T47D (cell line): ENCODE results near the gene GAB4.

ENCODE experiments used
- DNase-seq, 2 experiments: peaks; one replicate each; pipeline versions ENCODE4 v3.0.0 to v3.0.0-alpha.2; 2011 to 2012; ENCODE audit warnings: low read depth in 1 of 2, low spot score in 1 of 2
- JUND ChIP-seq: IDR thresholded peaks from 2 replicates; pipeline ENCODE4 v1.6.1; 2012; ENCODE audit warnings: low read depth
- in situ Hi-C: cut with HindIII; loops from 2 replicates; pipeline ENCODE4 v1.10.0; 2016; ENCODE audit warnings: low sequenced_read_pairs, low pct_unique_long_range_greater_than_20kb

GAB4 gene

GRCh38 chr22:17013396-17014100 lies 5.5 kb upstream of the GAB4 start:
- in situ Hi-C loops: no loop called here
- TF ChIP-seq JUND: no peak
- no peak for DNase-seq

GRCh38 chr22:17012267-17012666 lies 4.2 kb upstream of the GAB4 start:
- no peak for TF ChIP-seq JUND
- in situ Hi-C loops: no loop called here
- no peak for DNase-seq

DNA sequence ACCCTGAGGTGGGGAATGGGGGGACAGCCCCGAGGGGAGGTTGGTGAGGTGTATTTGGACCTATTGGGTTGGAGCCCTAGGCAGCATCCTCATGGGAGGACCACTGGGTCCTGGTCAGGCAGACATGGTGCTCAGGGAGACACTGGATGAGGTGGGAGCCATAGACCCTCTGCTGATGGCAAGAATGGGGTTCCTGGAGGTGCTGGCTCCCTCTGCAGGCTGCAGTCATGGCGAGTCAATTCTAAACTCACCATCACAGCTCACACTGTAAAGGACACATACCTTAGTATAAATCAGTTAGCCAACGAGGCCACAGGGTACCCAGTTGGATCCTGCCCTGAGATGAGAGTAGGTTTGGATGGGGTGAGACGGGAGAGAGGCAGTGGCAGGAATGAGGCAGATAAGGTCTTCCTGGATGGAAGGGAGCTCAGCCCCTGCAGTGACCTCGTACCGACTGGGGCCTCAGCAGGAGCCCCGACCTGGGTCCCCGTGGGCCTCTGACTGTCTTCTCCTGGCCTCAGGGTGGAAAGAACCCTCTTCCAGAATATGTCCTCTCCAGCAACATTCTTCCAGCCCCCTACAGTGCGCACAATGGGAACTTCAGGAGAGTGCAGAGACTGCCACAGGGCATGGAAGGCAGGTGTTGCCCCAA lies 1.7 kb upstream of the GAB4 start:
- no peak for DNase-seq
- in situ Hi-C loops: no loop called here
- TF ChIP-seq JUND: no peak

GRCh38 chr22:17007257-17007656 lies 765 bp downstream of the GAB4 start:
- TF ChIP-seq JUND: no peak
- in situ Hi-C loops: no loop called here
- DNase-seq: no peak

DNA sequence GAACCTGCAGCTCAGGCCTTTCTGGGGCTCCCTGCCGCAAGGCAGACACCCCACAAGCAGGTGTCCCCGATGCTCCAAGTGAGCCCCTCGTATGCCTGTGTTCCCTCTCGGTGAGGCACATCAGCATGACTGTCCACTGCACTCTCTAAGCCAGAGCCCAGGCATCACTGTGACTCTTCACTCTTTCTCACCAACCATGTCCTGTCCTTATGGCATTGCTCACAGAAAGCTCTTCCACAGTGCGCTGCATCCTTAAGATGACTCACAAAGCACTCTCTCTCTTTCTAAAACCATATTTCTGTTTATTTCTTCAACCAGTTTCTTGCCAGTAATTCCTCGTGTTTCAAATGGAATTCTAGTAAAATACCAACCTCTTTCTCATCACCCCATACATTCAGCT lies 18.1 kb downstream of the GAB4 start:
- TF ChIP-seq JUND: no peak
- DNase-seq: no peak
- in situ Hi-C loops: no loop called here

GRCh38 chr22:16988257-16988656 lies 19.8 kb downstream of the GAB4 start:
- TF ChIP-seq JUND: no peak
- DNase-seq: no peak
- in situ Hi-C loops: no loop called here

DNA sequence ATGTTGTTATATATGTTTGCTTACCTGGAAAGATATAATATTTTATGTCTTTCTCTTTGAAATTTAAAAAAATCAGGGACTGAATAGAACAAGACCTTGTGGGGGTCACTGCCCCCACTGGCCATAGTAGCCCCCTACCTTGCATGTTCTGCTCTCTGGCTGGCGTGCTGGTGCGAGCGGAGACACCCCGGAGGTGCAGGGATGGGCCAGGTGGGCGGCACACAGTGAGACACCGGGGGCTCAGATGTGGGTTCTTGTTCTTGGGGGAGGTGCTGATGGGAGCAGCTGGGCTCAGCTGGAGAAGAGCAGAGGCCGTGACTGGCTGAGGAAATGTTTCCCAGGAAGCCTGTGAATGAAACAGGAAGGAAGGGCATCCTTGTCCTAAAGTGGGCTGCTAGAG lies 20.2 kb downstream of the GAB4 start:
- no peak for DNase-seq
- in situ Hi-C loops: no loop called here
- TF ChIP-seq JUND: no peak

DNA sequence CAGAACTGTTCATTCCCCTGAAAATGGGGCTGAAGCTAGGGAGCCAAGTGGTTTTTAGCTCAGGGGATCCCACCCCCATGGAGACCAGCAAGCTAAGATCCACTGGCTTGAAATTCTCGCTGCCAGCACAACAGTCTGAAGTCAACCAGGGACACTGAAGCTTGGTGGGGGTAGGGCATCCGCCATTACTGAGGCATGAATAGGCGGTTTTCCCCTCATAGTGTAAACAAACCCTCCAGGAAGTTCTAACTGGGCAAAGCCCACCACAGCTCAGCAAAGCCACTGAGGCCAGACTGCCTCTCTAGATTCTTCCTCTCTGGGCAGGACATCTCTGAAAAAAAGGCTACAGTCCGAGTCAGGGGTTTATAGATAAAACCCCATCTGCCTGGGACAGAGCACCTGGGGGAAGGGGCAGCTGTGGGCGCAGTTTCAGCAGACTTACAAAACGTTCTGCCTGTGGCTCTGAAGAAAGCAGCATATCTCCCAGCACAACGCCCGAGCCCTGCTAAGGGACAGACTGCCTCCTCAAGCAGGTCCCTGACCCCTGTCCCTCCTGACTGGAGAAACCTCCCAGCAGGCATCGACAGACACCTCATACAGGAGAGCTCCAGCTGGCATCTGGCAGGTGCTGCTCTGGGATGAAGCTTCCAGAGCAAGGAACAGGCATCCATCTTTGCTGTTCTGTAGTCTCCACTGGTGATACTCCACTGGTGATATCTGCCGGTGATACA lies 32.7 kb downstream of the GAB4 start:
- no peak for TF ChIP-seq JUND
- DNase-seq: no peak
- in situ Hi-C loops: no loop called here

DNA sequence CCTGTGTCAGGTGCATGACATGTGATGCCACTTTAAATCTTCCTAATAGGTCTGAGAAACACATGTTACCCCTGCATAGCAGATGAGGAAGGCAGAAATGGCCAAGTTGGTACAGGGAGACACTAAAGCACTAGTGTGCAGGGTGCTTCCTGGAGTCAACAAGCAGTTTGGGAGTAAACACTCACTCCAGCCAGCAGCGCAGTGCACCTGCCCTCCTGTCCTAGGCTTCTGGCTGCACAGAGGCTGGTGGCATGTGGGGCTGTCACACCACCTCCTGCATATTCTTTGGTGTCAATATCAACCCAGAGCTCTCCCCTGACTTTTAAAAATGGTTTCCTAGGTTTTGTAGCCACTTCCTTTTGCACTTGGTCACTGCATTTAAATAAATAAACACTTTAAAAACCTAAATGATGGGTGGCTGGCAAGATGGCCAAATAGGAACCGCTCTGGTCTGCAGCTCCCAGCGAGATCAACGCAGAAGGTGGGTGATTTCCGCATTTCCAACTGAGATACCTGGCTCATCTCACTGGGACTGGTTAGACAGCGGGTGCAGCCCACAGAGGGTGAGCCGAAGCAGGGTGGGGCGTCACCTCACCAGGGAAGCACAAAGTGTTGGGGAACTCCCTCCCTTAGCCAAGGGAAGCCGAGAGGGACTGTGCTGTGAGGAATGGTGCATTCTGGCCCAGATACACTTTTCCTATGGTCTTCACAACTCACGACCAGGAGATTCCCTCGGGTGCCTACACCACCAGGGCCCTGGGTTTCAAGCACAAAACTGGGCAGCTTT lies 33.5 kb downstream of the GAB4 start:
- no peak for TF ChIP-seq JUND
- in situ Hi-C loops: no loop called here
- DNase-seq: no peak

- no peak for TF ChIP-seq JUND
- in situ Hi-C loops: no loop called here
- no peak for DNase-seq
Measured at GRCh38 chr22:16973591-16974297, 34.3 kb downstream of the GAB4 start.

GRCh38 chr22:16972311-16972710 lies 35.7 kb downstream of the GAB4 start:
- no peak for TF ChIP-seq JUND
- in situ Hi-C loops: no loop called here
- no peak for DNase-seq

DNA sequence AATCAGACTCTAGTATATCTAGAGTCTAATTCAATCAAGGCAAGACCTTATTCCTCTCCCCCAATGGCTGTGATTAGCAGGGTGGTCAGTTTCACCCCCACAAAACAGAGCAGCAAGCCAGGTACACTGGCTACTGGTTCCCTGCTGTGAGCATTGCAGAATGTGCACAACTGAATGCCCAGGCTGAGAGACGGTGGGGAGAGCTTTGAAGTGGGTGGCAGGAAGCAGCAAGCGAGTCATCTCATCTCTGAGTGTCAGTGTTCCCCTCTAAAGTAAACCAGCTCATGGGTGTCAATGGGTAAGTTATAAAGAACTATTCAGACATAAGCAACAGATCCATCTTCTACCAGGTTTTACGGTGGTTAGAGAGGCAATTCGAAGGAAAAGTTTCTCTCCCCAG lies 37.6 kb downstream of the GAB4 start:
- in situ Hi-C loops: no loop called here
- no peak for TF ChIP-seq JUND
- DNase-seq: no peak
